ENCODE results near the gene AUTS2.

AUTS2 gene

GRCh38 chr7:70834424-70834823, 1236.1 kb downstream of the AUTS2 start:
- no peak for TF ChIP-seq CTCF (IDR thresholded peaks at IDR 0.05)

GRCh38 chr7:70835658-70836057, 1237.4 kb downstream of the AUTS2 start:
- no peak for TF ChIP-seq CTCF (IDR thresholded peaks at IDR 0.05)

- no peak for TF ChIP-seq CTCF (IDR thresholded peaks at IDR 0.05)
Observed at GRCh38 chr7:70836279-70836678, 1238.0 kb downstream of the AUTS2 start.

DNA sequence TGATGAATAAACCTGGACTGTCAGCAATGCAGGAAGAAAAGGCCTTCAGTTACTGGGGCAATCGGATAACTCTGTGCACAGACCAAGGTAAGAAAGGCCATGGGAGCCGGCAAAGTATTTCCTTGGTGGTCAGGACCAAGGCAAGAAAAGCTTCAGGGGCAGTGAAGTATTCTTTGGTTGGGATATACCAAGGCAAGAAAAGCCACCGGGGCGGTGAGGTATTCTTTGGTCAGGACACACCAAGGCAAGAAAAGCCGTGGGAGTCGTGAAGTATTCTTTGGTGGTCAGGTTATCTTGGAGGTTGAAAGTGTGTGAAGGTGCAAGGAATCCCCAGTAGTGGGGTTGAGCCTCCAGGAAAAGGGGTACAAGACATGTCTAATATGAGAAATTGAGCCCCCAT, 1238.7 kb downstream of the AUTS2 start:
- no peak for TF ChIP-seq CTCF (IDR thresholded peaks at IDR 0.05)

DNA sequence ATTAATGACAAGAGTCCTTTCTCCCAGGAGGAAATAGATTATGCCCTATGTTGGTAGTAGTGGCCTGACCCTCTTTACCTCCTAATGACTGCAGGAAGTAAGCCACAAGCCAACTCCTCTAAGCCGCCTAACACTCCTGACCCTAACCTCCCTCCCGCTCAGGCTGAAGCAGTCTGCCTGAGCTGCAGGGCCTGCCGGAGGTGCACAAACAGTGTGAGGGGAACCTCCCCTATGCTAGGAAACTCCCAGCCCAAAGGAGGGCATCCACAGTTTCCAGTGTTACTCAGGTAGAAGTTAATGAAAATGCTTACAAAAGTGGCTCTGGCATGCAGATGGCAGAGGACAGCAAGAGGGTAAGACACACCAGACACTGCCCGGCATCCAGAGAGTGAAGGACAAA, 1239.3 kb downstream of the AUTS2 start:
- TF ChIP-seq CTCF (IDR thresholded peaks at IDR 0.05) = no peak

GRCh38 chr7:70838292-70838907, 1240.1 kb downstream of the AUTS2 start:
- TF ChIP-seq CTCF (IDR thresholded peaks at IDR 0.05) = no peak

Data from LNCAP (cell line).